HCT116 (cell line): ENCODE data around the gene AGBL1.

Source experiments
- CTCF ChIP-seq, 3 experiments: fragments of 200-600 bp in 1 of 3; sonication (generic) in 1 of 3; IDR thresholded peaks in 2 of 3; conservative IDR thresholded peaks in 1 of 3; 2 replicates each; pipeline ENCODE4 v1.5.1; 2012 to 2017; ENCODE audit warnings: low read depth in 2 of 3, low read length in 2 of 3, antibody characterized with exemption in 1 of 3, borderline replicate concordance in 1 of 3, control low read depth in 1 of 3, mild to moderate bottlenecking in 1 of 3, mixed read lengths in 1 of 3, mixed run types in 1 of 3, moderate library complexity in 1 of 3; ENCODE audit not compliant: insufficient read depth in 1 of 3
- ELF1 ChIP-seq: IDR thresholded peaks from 2 replicates; pipeline ENCODE4 v1.6.1; 2012; ENCODE audit warnings: low read depth, borderline replicate concordance
- EZH2 ChIP-seq: fragments of 200-600 bp; sonication (generic); IDR thresholded peaks from 2 replicates; pipeline ENCODE4 v1.6.1; 2017; ENCODE audit warnings: antibody characterized with exemption, mixed run types
- JUND ChIP-seq: IDR thresholded peaks from 2 replicates; pipeline ENCODE4 v1.6.1; 2012
- POLR2A ChIP-seq: IDR thresholded peaks from 2 replicates; pipeline ENCODE4 v1.7.0; 2011; ENCODE audit warnings: borderline replicate concordance; ENCODE audit not compliant: insufficient read depth, insufficient read length; ENCODE audit errors: extremely low read depth
- POLR2AphosphoS5 ChIP-seq: IDR thresholded peaks from 2 replicates; pipeline ENCODE4 v1.6.1; 2011; ENCODE audit warnings: mild to moderate bottlenecking, low read depth, low read length, moderate library complexity
- RAD21 ChIP-seq: IDR thresholded peaks from 2 replicates; pipeline ENCODE4 v1.6.1; 2012; ENCODE audit warnings: low read depth, mild to moderate bottlenecking
- SIN3A ChIP-seq: IDR thresholded peaks from 2 replicates; pipeline ENCODE4 v1.6.1; 2012; ENCODE audit warnings: low read depth
- TCF7L2 ChIP-seq: IDR thresholded peaks from 2 replicates; pipeline ENCODE4 v1.7.0; 2011; ENCODE audit warnings: borderline replicate concordance, inconsistent platforms; ENCODE audit not compliant: insufficient read depth, insufficient read length; ENCODE audit errors: extremely low read depth
- ZNF274 ChIP-seq: fragments of 200-500 bp; sonication (Bioruptor generic); IDR thresholded peaks from 2 replicates; pipeline ENCODE4 v1.6.1; 2014; ENCODE audit warnings: mild to moderate bottlenecking, low read depth, low read length, inconsistent platforms

- TF ChIP-seq POLR2AphosphoS5 (no peak), CTCF (IDR thresholded peaks at IDR 0.05 in 2 of 3, conservative IDR thresholded peaks at IDR 0.05 in 1 of 3; ENCODE audit: borderline replicate concordance in 1 of 3, insufficient read depth in 1 of 3, low read depth in 2 of 3, low read length in 2 of 3) (no peak), POLR2A (no peak), RAD21 (no peak), EZH2 (no peak), ZNF274 (no peak), TCF7L2 (no peak), JUND (no peak), SIN3A (no peak), ELF1 (no peak)
These were observed 953.4 kb downstream of the AGBL1 start for GRCh38 chr15:87033056-87033455.
